HK-2 (cell line): ENCODE measurements around the gene PLTP.
A peak's percentile ranks its signal among the peaks of the same experiment; 100 is the strongest.
"Not testable (repeated sequence)": the region's sequence is repeated elsewhere in the genome, so short reads cannot be mapped to it uniquely, and the experiment has no call there.

Experiments
- DNase-seq: peaks from one replicate; pipeline ENCODE4 v3.0.0-alpha.2; 2018; ENCODE audit not compliant: unreplicated experiment

The PLTP gene

GRCh38 chr20:45874104-45874481, 37.9 kb downstream of the PLTP start:
- not testable (repeated sequence) for DNase-seq

- DNase-seq = no peak
These were observed 38.4 kb downstream of the PLTP start for GRCh38 chr20:45873409-45874103.

GRCh38 chr20:45872626-45873025, 39.3 kb downstream of the PLTP start:
- no peak for DNase-seq

- no peak for DNase-seq
These were observed 44.2 kb downstream of the PLTP start for GRCh38 chr20:45867819-45868176.

- DNase-seq = no peak
These were observed 44.7 kb downstream of the PLTP start for GRCh38 chr20:45867136-45867818.

- no peak for DNase-seq
These were observed 45.5 kb downstream of the PLTP start for GRCh38 chr20:45866454-45866853.

DNA sequence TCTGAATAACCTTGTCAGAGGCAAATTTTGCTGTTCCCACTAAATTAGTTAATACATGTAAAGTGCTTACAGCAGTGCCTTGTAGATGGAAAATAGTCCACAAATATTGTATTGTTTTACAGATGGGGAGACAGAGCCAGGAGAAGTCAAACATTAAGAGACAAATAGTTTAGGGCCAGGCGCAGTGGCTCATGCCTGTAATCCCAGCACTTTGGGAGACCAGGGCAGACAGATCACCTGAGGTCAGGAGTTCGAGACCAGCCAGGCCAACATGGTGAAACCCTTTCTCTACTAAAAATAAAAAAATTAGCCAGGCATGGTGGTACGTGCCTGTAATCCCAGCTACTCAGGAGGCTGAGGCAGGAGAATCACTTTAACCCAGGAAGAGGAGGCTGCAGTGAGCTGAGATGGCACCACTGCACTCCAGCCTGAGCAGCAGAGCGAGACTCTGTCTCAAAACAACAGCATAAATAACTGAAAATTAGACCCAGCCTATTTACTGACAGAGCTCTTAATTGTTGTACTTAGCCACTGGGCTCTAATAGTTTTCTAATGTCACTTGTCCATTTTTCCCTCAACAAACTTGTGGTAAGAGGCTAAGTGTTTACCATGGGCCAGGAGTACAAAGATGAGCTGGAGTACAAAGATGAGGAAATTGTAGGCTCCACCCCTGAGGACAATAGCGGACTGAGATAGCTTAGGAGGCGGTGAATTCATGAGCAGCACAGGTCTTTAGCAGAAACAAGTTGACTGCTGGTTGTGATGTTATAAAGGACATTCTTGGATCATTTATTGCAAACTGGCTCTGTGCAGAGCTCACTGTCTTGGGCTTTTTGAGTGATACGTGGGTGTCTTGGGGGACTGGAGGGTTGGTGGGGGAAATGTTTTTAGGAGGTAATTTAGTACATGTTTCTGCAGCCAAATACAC, 48.1 kb downstream of the PLTP start:
- DNase-seq = no peak

DNA sequence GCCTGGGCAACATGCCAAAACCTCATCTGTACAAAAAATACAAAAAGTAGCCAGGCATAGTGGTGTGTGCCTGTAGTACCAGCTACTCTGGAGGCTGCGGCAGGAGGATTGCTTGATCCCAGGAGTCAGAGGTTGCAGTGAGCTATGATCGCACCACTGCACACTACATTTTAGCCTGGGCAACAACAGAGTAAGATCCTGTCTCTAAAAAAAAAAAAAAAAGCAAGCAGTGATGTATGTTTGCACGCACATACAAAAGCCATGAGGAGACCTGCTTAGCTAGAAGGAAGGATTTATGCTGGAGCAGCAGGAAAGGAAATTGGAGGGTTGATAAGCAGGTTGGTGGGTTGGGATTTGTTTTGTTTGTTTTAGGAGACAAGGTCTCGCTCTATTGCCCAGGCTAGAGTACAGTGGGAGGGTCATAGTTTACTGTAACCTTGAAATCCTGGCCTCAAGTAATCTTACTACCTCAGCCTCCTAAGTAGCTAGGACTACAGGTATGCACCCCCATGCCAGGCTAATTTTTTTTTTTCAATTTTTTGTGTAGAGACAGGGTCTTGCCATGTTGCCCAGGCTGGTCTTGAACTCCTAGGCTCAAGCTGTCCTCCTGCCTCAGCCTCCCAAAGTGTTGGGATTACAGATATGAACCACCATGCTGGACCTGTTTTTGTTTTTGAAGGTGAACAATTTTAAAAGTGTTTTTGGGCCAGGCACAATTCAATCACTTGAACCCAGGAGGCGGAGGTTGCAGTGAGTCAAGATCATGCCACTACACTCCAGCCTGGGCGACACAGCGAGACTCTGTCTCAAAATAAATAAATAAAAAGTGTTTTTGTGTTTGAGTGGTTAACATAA, 50.5 kb downstream of the PLTP start:
- DNase-seq = peak; percentile 25

DNA sequence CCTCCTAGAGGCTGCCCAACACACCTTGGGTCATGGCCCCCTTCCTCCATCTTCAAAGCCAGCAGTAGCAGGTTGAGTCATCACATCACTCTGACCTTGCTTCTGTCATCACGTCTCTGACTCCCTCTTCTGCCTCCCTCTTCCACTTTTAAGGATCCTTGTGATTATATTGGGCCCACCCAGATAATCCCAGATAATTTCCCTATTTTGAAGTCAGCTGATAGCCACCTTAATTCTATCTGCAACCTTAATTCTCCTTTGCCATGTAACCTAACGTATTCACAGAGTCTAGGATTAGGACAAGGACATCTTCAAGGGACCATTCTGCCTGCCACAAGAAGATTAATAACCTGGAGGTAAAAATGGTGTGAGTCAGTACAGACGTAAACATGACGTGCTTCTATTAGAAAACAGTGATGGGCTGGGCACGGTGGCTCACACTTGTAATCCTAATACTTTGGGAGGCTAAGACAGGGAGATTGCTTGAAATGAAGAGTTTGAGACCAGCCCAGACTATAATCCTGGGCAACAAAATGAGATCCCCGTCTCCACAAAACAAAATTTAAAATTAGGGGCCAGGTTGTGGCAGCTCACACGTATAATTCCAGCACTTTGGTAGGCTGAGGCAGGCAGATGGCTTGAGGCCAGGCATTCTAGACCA, 51.3 kb downstream of the PLTP start:
- no peak for DNase-seq

- no peak for DNase-seq
These were observed 52.0 kb downstream of the PLTP start for GRCh38 chr20:45859916-45860315.

DNA sequence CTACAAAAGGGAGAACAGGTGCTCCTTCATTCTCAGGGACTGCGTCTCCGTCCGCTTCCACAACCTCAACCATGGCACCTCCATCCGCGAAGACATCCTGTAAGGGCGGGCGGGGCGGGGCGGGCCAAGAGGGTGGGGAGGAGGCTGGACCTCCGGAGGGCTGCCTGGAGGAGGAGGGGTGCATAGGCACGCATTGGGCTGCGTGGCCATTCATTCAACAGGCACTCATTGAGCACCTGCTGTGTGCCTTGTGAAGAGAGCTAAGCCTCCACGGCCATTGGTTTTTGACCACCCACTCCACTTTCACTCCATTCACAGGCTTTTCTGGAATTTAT, 54.1 kb downstream of the PLTP start:
- no peak for DNase-seq

DNA sequence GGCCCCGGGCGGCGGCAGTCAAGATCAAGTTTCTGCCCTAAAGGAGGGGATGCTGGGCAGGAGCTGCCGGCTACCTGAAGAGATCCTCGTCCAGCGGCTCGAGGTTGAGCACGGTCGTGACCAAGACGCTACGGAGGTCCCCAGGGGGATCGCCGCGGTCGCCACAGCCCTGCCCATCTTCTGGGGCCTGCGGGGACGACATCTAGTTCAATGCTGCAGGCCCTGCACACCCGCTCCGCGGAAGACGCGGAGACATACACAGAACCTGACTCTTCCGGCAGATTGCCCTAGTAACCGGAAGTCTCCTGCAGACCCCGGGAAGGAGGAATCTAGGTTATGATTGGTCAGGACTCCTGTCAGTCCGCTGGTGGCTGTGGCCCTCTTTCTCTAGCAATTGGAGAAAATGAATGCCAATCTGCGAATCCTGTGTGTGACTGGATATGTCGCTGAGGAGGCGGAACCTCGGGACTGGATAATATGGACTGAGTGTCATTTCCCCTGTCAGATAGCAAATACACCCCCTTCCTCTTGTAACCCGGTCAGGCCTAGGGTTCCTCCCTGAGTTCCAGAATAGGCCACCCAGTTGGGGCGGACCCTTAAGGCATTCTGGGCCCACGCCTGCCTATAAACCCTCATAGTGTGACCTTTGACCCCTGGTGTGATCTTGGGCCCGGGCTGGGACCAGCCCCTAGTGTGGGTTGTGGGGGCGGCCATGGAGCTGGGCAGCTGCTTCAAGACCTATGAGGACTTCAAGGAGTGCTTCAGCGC, 54.7 kb downstream of the PLTP start, which contains the start of the genes ACOT8 and ZSWIM3:
Gene ACOT8, minus strand, starts transcription at position 279 of the 768 bp plus-strand sequence. Its CDS starts 77 bp downstream, at position 202.
Gene ZSWIM3, plus strand, starts transcription at position 501 of the 768 bp plus-strand sequence. Its CDS starts 212 bp downstream, at position 713.
- DNase-seq = peak; percentile 98

- DNase-seq = no peak
These were observed 58.5 kb downstream of the PLTP start for GRCh38 chr20:45853484-45853883.

DNA sequence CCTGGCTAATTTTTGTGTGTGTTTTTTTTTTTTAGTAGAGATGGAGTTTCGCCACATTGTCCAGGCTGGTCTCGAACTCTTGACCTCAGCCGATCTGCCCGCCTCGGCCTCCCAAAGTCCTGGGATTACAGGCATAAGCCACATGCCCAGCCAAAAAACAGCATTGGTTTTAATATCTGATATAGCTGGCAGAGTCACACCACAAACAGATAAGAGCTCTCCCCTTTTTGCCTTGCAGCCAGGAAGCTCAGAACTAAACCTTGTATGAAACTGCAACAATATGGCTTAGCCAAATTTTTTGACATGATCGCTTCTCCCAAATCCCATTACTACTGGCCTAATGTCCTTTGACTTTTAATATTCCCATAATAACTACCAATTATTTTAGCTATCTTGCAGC, 59.6 kb downstream of the PLTP start:
- no peak for DNase-seq

- no peak for DNase-seq
These were observed 60.5 kb downstream of the PLTP start for GRCh38 chr20:45851501-45851900.

GRCh38 chr20:45850926-45851325, 61.0 kb downstream of the PLTP start:
- no peak for DNase-seq

GRCh38 chr20:45850238-45850637, 61.7 kb downstream of the PLTP start:
- DNase-seq = no peak

DNA sequence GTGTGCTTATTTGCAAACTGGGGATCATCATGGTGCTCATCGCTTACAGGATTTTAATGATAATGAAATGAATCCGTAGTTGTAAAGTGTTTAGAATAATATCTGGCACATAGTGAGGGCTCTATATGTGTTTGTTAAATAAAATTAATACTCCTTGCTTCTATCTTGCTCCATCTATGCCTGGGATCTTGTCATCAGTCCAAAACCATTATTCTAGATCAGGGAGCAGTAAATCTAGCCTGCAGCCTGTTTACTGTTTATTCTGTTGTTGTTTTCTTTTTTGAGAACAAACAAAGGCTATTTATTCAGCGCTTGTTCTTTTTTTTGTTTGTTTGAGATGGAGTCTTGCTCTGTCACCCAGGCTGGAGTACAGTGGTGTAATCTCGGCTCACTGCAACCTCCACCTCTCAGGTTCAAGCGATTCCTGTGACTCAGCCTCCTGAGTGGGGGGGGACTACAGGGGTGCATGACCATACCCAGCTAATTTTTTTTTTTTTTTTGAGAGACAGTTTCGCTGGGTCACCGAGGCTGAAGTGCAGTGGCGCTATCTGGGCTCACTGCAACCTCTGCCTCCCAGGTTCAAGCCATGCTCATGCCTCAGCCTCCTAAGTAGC, 62.9 kb downstream of the PLTP start:
- no peak for DNase-seq
